HepG2 (cell line): ENCODE results near the gene SCYL1. TPM values are rescaled to one million over a fixed set of nuclear protein-coding genes. Genes with fewer than 3 reads are reported as not detected.

ENCODE experiments used
- ATAC-seq: fragments of 200-7000 bp; cut with Tn5 transposase; 3 replicates; pipeline ENCODE4 v1.9.1; 2020; ENCODE audit warnings: mild to moderate bottlenecking, moderate library complexity
- BruUV-seq: library from RNA; stranded (reverse); fragments of 400-500 nt; replicated peaks from 2 replicates; lab custom pipeline; 2021; lab: Mats Ljungman, UMichigan
- CTCF ChIA-PET: fragments of 300-600 bp; formaldehyde crosslinking; extraction: SDS; loops from one replicate; lab custom pipeline; 2021; ENCODE audit warnings: low total read pairs, inconsistent platforms, low intra/inter-chr PET ratio; lab: Yijun Ruan, JAX
- POLR2A ChIA-PET: fragments of 350-600 bp; sonication (Branson Sonifier 250); formaldehyde crosslinking; loops from one replicate; lab custom pipeline; 2020; ENCODE audit warnings: antibody characterized with exemption, inconsistent platforms; lab: Yijun Ruan, JAX
- DNase-seq: peaks from one replicate; pipeline ENCODE4 v3.0.0-alpha.2; 2015; ENCODE audit warnings: low spot score
- FAIRE-seq: peaks from 3 replicates; lab custom pipeline; 2011; peaks lifted over from hg19 to GRCh38; lab: Jason Lieb, UNC
- H2AFZ ChIP-seq: one replicate; pipeline ENCODE4 v1.6.1; 2011; ENCODE audit warnings: low read length, inconsistent platforms
- H3K27ac ChIP-seq: fragments of 300-600 bp; 3 replicates; pipeline ENCODE4 v1.8.0; 2011; ENCODE audit warnings: mixed run types, mild to moderate bottlenecking, mixed read lengths, low read length, inconsistent platforms; ENCODE audit not compliant: insufficient read depth; ENCODE audit errors: extremely low read length
- H3K27me3 ChIP-seq, 2 experiments: fragments of 200-600 bp in 1 of 2; 2 replicates in 1 of 2; 3 replicates in 1 of 2; pipeline versions ENCODE4 v1.6.0 to v1.8.0; 2011; ENCODE audit warnings: low read length in 2 of 2, mild to moderate bottlenecking in 2 of 2, moderate library complexity in 2 of 2, inconsistent platforms in 1 of 2; ENCODE audit not compliant: insufficient read depth in 2 of 2, control insufficient read depth in 1 of 2
- H3K36me3 ChIP-seq, 2 experiments: fragments of 200-600 bp in 1 of 2; replicated peaks in 1 of 2; 2 replicates in 1 of 2; 3 replicates in 1 of 2; pipeline versions ENCODE4 v1.5.1 to v1.8.0; 2011; ENCODE audit warnings: low read length in 2 of 2, inconsistent platforms in 1 of 2; ENCODE audit not compliant: insufficient read depth in 2 of 2, control insufficient read depth in 1 of 2
- H3K4me1 ChIP-seq: 2 replicates; pipeline ENCODE4 v1.5.1; 2012; ENCODE audit warnings: low read length, inconsistent platforms; ENCODE audit not compliant: insufficient read depth
- H3K4me2 ChIP-seq: 2 replicates; pipeline ENCODE4 v1.6.0; 2011; ENCODE audit warnings: low read depth, low read length, inconsistent platforms
- H3K4me3 ChIP-seq, 3 experiments: fragments of 200-600 bp in 1 of 3; sonication (generic), shearing (Covaris generic) in 1 of 3; replicated peaks in 1 of 3; 2 replicates each; pipeline ENCODE4 v1.5.1; 2011 to 2016; ENCODE audit warnings: low read length in 3 of 3, inconsistent platforms in 2 of 3, low read depth in 2 of 3, mild to moderate bottlenecking in 2 of 3, control low read depth in 1 of 3, mixed read lengths in 1 of 3; ENCODE audit not compliant: insufficient read depth in 1 of 3
- H3K79me2 ChIP-seq: one replicate; pipeline ENCODE4 v1.6.1; 2011; ENCODE audit warnings: low read length, inconsistent platforms; ENCODE audit not compliant: insufficient read depth
- H3K9ac ChIP-seq: 2 replicates; pipeline ENCODE4 v1.6.0; 2011; ENCODE audit warnings: mild to moderate bottlenecking, low read depth, low read length, inconsistent platforms; ENCODE audit not compliant: insufficient read depth
- H3K9me3 ChIP-seq: 2 replicates; pipeline ENCODE4 v1.5.1; 2012; ENCODE audit warnings: mild to moderate bottlenecking, low read length
- H4K20me1 ChIP-seq: 2 replicates; pipeline ENCODE4 v1.6.0; 2011; ENCODE audit warnings: inconsistent platforms, mild to moderate bottlenecking, low read length, moderate library complexity; ENCODE audit not compliant: insufficient read depth
- AHR ChIP-seq: IDR thresholded peaks from 2 replicates; pipeline ENCODE4 v1.6.1; 2018; ENCODE audit warnings: missing genetic modification reagents, missing compliant biosample characterization
- CHD4 ChIP-seq: fragments of 200-600 bp; sonication (generic); IDR thresholded peaks from 2 replicates; pipeline ENCODE4 v1.7.0; 2017; ENCODE audit warnings: mild to moderate bottlenecking, low read length, borderline replicate concordance
- DDIT3 ChIP-seq: sonication (generic); formaldehyde crosslinking; IDR thresholded peaks from 2 replicates; pipeline ENCODE4 v1.4.0; 2020; ENCODE audit warnings: mild to moderate bottlenecking, missing genetic modification reagents
- EEA1 ChIP-seq: sonication (generic); formaldehyde crosslinking; IDR thresholded peaks from 2 replicates; pipeline ENCODE4 v1.5.1; 2020; ENCODE audit warnings: mild to moderate bottlenecking, missing genetic modification reagents, borderline replicate concordance
- ESRRA ChIP-seq: sonication (generic); formaldehyde crosslinking; IDR thresholded peaks from 2 replicates; pipeline ENCODE4 v1.5.1; 2020; ENCODE audit warnings: mild to moderate bottlenecking, low read depth, missing genetic modification reagents
- GATAD1 ChIP-seq: IDR thresholded peaks from 2 replicates; pipeline ENCODE4 v1.6.1; 2016; ENCODE audit warnings: missing genetic modification reagents, missing compliant biosample characterization
- GATAD2A ChIP-seq: IDR thresholded peaks from 2 replicates; pipeline ENCODE4 v1.6.1; 2016
- HMG20A ChIP-seq: IDR thresholded peaks from 2 replicates; pipeline ENCODE4 v1.6.1; 2016; ENCODE audit warnings: borderline replicate concordance
- HNF4G ChIP-seq, 2 experiments: sonication (generic) in 1 of 2; formaldehyde crosslinking in 1 of 2; IDR thresholded peaks; 2 replicates each; pipeline versions ENCODE4 v1.4.0 to v1.6.1; 2011 to 2020; ENCODE audit warnings: borderline replicate concordance in 2 of 2, low read depth in 2 of 2, mild to moderate bottlenecking in 2 of 2, low read length in 1 of 2, missing genetic modification reagents in 1 of 2, moderate library complexity in 1 of 2
- NR2F2 ChIP-seq: IDR thresholded peaks from 2 replicates; pipeline ENCODE4 v1.6.1; 2012; ENCODE audit warnings: low read depth, inconsistent platforms, borderline replicate concordance
- PCBP1 ChIP-seq: fragments of 200-400 bp; formaldehyde crosslinking; IDR thresholded peaks from 2 replicates; pipeline ENCODE4 v1.6.1; 2017; ENCODE audit warnings: mild to moderate bottlenecking, low read depth, low read length, borderline replicate concordance
- PPARG ChIP-seq: conservative IDR thresholded peaks from 2 replicates; pipeline ENCODE4 v1.6.1; 2016; ENCODE audit warnings: missing biosample characterization, missing genetic modification reagents
- RARA ChIP-seq: IDR thresholded peaks from 2 replicates; pipeline ENCODE4 v1.6.1; 2016; ENCODE audit warnings: missing genetic modification reagents, missing compliant biosample characterization
- SYNCRIP ChIP-seq: fragments of 200-400 bp; formaldehyde crosslinking; IDR thresholded peaks from 2 replicates; pipeline ENCODE4 v1.6.1; 2018; ENCODE audit warnings: mild to moderate bottlenecking, low read depth, low read length; ENCODE audit not compliant: insufficient read depth
- XRCC5 ChIP-seq: fragments of 200-400 bp; formaldehyde crosslinking; optimal IDR thresholded peaks from 2 replicates; pipeline ENCODE3; 2017; ENCODE audit warnings: mild to moderate bottlenecking, low read length
- ZFP82 ChIP-seq: sonication (generic); formaldehyde crosslinking; IDR thresholded peaks from 2 replicates; pipeline ENCODE4 v1.5.1; 2020; ENCODE audit warnings: mild to moderate bottlenecking, missing genetic modification reagents, borderline replicate concordance
- ZMYM3 ChIP-seq: sonication (generic); formaldehyde crosslinking; IDR thresholded peaks from 2 replicates; pipeline ENCODE4 v1.5.1; 2020; ENCODE audit warnings: mild to moderate bottlenecking, missing genetic modification reagents
- ZNF550 ChIP-seq: sonication (generic); formaldehyde crosslinking; IDR thresholded peaks from 2 replicates; pipeline ENCODE4 v1.4.0; 2020; ENCODE audit warnings: mild to moderate bottlenecking, missing genetic modification reagents, borderline replicate concordance
- ZNF740 ChIP-seq: sonication (generic); formaldehyde crosslinking; IDR thresholded peaks from 2 replicates; pipeline ENCODE4 v1.4.0; 2020; ENCODE audit warnings: missing genetic modification reagents
- ZSCAN31 ChIP-seq: sonication (generic); formaldehyde crosslinking; IDR thresholded peaks from 2 replicates; pipeline ENCODE4 v1.5.0; 2020; ENCODE audit warnings: low read depth, mild to moderate bottlenecking, missing genetic modification reagents
- WGBS: methylation state at CpG from one replicate; pipeline ENCODE4 v1.1.6; 2017; ENCODE audit warnings: low lambda C conversion rate; 5-methylcytosine and 5-hydroxymethylcytosine counted together
- in situ Hi-C: cut with HindIII; loops from 2 replicates; pipeline ENCODE4 v1.10.0; 2017; ENCODE audit warnings: low pct_unique_long_range_greater_than_20kb; ENCODE audit not compliant: extremely low pct_ligation_motif_present
- intact Hi-C: fragments of 100-400 bp; cut with micrococcal nuclease; formaldehyde crosslinking; loops from one replicate; pipeline ENCODE4 v1.10.0; 2022; ENCODE audit not compliant: unreplicated experiment
- polyA plus RNA-seq, 8 experiments: library from polyadenylated mRNA; depleted of rRNA in 3 of 8; stranded (reverse) in 7 of 8; unstranded in 1 of 8; fragments of >200 nt; fragmentation: Illumina TruSeq in 4 of 8; extraction: Trizol in 4 of 8; gene quantifications; 2 replicates each; pipeline versions ENCODE4 v1.2.1 to v1.2.3, GENCODE V29; 2011 to 2016; ENCODE audit warnings: low read depth in 4 of 8, missing spikeins in 1 of 8, mixed read lengths in 1 of 8; ENCODE audit not compliant: insufficient read depth in 1 of 8
- total RNA-seq, 5 experiments: library from RNA; depleted of rRNA; stranded (reverse); fragments of >200 nt; fragmentation: Illumina TruSeq; extraction: Trizol; gene quantifications; 2 replicates each; pipeline ENCODE4 v1.2.3, GENCODE V29; 2016; ENCODE audit warnings: low read depth in 1 of 5
- TF ChIP-seq, protein P1 (sequence below): sonication (generic); formaldehyde crosslinking; IDR thresholded peaks from 2 replicates; pipeline ENCODE4 v1.4.0; 2020; ENCODE audit warnings: missing genetic modification reagents; ENCODE audit errors: not compliant biosample characterization

Gene SCYL1
- total and polyA plus RNA-seq, 2 of the 13 experiments (the other 11 are each of a cell fraction or from before 2014, with no cell fraction given) = 65.9 to 103 TPM

DNA sequence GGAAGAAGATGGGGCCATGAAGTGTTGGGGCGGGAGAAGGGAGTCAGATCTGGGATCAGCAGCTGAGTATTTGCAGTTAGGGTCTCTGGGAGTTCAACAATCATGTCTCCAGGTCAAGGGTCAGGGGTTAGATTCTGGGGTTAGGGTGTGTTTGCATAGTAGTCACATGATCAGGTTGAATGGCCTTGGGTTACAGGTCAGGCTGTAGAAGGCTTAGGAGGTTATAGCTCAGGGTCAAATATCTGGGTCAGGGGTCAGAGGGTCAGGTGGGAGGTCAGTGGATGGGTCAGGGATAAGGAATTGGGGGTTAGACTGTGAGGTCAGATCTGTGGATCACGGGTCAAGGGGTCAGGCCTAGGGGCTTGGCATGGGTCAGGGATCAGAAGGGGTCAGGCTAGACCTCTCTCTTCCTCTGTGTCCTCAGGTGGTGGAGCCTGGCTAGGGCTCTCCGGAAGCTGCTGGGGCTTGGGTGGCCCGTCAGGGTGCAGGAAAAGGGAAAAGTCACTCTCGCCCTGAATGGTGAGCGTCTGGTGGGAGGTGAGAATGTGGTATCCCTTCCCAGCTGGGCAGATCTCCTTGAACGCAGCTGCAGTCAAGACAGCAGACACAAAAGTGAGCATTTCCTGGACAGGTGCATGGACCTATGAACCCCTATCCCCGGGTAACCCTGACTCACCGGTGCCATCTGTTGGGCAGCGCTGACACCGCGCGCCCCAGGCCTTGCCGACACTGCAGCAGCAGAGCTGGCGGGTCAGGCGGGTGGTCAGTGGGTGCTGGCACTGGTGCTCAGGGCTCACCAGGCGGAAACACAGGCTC lies 26.9 kb downstream of the SCYL1 start:
- in situ Hi-C loops = loop anchor here (10.0 kb wide), 1 partner anchor 303 kb away; the partner anchor contains the start of gene CFL1
- H3K27ac ChIP-seq = peak overlapping the region; percentile 70
- no peak overlapping the region for H3K9ac ChIP-seq
- peak; percentile 83 for FAIRE-seq
- H3K36me3 ChIP-seq = peaks cover 3 to 11% of the 10 kb centered on the region in 2 experiments; a peak in 2 of 5 replicates
- peak overlapping the region; percentile 57 for H3K4me2 ChIP-seq
- no peaks in the 10 kb centered on the region for H3K9me3 ChIP-seq
- POLR2A ChIA-PET = interaction anchor here (0.8 to 2.6 kb wide), 20 partner anchors 9 to 136 kb away, joined by 3 to 22 read pairs (median 5); partner anchors contain the start of genes MALAT1, NEAT1, PCNX3 and SCYL1
- intact Hi-C loops = no loop called here
- H4K20me1 ChIP-seq = peaks cover 10% of the 10 kb centered on the region; the same call in 1 of the 2 replicates
- CTCF ChIA-PET = interaction anchor here (1.9 to 2.3 kb wide), 2 partner anchors 11 to 18 kb away, joined by 4 to 8 read pairs; partner anchors contain the start of gene ZNRD2
- peak; percentile 70 for DNase-seq
- no peaks in the 10 kb centered on the region for H3K27me3 ChIP-seq
- no TSS peak for BruUV-seq
- ATAC-seq = peak; percentile 58
- H3K79me2 ChIP-seq = peaks cover 3% of the 10 kb centered on the region
- peak overlapping the region in 2 of 3 experiments; percentile 0 to 42; a peak in 1 of 6 replicates for H3K4me3 ChIP-seq
- no peak overlapping the region for H2AFZ ChIP-seq
- peaks cover 53% of the 10 kb centered on the region for H3K4me1 ChIP-seq
- WGBS = 72% methylated on average over 7 of the region's 17 CpGs
- TF ChIP-seq ESRRA (peak; percentile 81; the same call in 1 of the 2 replicates), PCBP1 (no peak), EEA1 (CRISPR knock-in tag) (0 out of 2 replicates have a peak, but pooled peaks have one; percentile 19), NR2F2 (peak; percentile 100), HNF4G (IDR thresholded peaks at IDR 0.05; ENCODE audit: borderline replicate concordance, low read depth, low read length) (peak; percentile 85), HNF4G (CRISPR knock-in tag; IDR thresholded peaks at IDR 0.05; ENCODE audit: borderline replicate concordance, low read depth) (no peak), ZSCAN31 (no peak), ZMYM3 (CRISPR knock-in tag) (0 out of 2 replicates have a peak, but pooled peaks have one; percentile 10), XRCC5 (peak; percentile 43), ZNF550 (CRISPR knock-in tag) (no peak), GATAD2A (CRISPR knock-in tag) (peak; percentile 57), HMG20A (CRISPR knock-in tag) (0 out of 2 replicates have a peak, but pooled peaks have one; percentile 23), PPARG (CRISPR knock-in tag) (peak; percentile 73), ZNF740 (CRISPR knock-in tag) (no peak), AHR (CRISPR knock-in tag) (peak; percentile 33; the same call in 1 of the 2 replicates), DDIT3 (CRISPR knock-in tag) (no peak), SYNCRIP (no peak), ZFP82 (CRISPR knock-in tag) (no peak), CHD4 (peak; percentile 29; the same call in 1 of the 2 replicates), GATAD1 (CRISPR knock-in tag) (0 out of 2 replicates have a peak, but pooled peaks have one; percentile 34), RARA (peak; percentile 92)
- TF ChIP-seq, protein P1, sequence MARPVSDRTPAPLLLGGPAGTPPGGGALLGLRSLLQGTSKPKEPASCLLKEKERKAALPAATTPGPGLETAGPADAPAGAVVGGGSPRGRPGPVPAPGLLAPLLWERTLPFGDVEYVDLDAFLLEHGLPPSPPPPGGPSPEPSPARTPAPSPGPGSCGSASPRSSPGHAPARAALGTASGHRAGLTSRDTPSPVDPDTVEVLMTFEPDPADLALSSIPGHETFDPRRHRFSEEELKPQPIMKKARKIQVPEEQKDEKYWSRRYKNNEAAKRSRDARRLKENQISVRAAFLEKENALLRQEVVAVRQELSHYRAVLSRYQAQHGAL (CRISPR knock-in tag) = no peak
